GM12864 (cell line): ENCODE results near the gene EVI5L.
A peak's percentile ranks its signal among the peaks of the same experiment; 100 is the strongest.
"Not testable (repeated sequence)": the region's sequence is repeated elsewhere in the genome, so short reads cannot be mapped to it uniquely, and the experiment has no call there.

ENCODE experiments used
- DNase-seq: peaks from one replicate; pipeline ENCODE4 v3.0.0-alpha.2; 2011; ENCODE audit warnings: low read depth
- H3K4me3 ChIP-seq: 2 replicates; pipeline ENCODE4 v1.5.1; 2011; ENCODE audit warnings: mild to moderate bottlenecking, low read depth, low read length, control low read depth
- CTCF ChIP-seq: IDR thresholded peaks from 2 replicates; pipeline ENCODE4 v1.5.1; 2011; ENCODE audit warnings: low read depth, mild to moderate bottlenecking, moderate library complexity, low read length, control low read depth, inconsistent platforms; ENCODE audit errors: missing control alignments

EVI5L gene

GRCh38 chr19:7815325-7815724 lies 14.7 kb upstream of the EVI5L start:
- no peak for TF ChIP-seq CTCF
- peak; percentile 66 for DNase-seq
- H3K4me3 ChIP-seq = peak overlapping the region; percentile 15

GRCh38 chr19:7816040-7816439 lies 14.0 kb upstream of the EVI5L start:
- not testable (repeated sequence) for DNase-seq, H3K4me3 ChIP-seq

GRCh38 chr19:7817801-7818200 lies 12.2 kb upstream of the EVI5L start:
- no peak for DNase-seq
- no peak for TF ChIP-seq CTCF
- no peak overlapping the region for H3K4me3 ChIP-seq

GRCh38 chr19:7818806-7819205 lies 11.2 kb upstream of the EVI5L start:
- no peak for TF ChIP-seq CTCF

GRCh38 chr19:7819337-7819736 lies 10.7 kb upstream of the EVI5L start:
- no peak for TF ChIP-seq CTCF
- DNase-seq = peak; percentile 69

More at GRCh38 chr19:7818806-7819205, 11.2 kb upstream of the EVI5L start:
- H3K4me3 ChIP-seq = no peak overlapping the region
- no peak for DNase-seq

GRCh38 chr19:7820588-7820987 lies 9.4 kb upstream of the EVI5L start:
- no peak overlapping the region for H3K4me3 ChIP-seq
- TF ChIP-seq CTCF = no peak
- no peak for DNase-seq

More at GRCh38 chr19:7819337-7819736, 10.7 kb upstream of the EVI5L start:
- H3K4me3 ChIP-seq = no peak overlapping the region

- no peak for TF ChIP-seq CTCF
- H3K4me3 ChIP-seq = no peak overlapping the region
- DNase-seq = no peak
Observed at GRCh38 chr19:7822910-7823515, 7.0 kb upstream of the EVI5L start.
